Astrocyte (in vitro differentiated cells and primary cell): ENCODE measurements around the gene RASIP1.

Source experiments
- EZH2 ChIP-seq: IDR thresholded peaks from 2 replicates; pipeline ENCODE4 v1.6.1; 2012; ENCODE audit warnings: mild to moderate bottlenecking, low read length, inconsistent platforms; ENCODE audit not compliant: insufficient read depth
- TF ChIP-seq, protein P1 (sequence below): IDR thresholded peaks from 2 replicates; pipeline ENCODE4 v1.5.1; 2011; ENCODE audit warnings: low read depth, mild to moderate bottlenecking, inconsistent platforms, low read length, moderate library complexity; ENCODE audit not compliant: insufficient read depth

DNA sequence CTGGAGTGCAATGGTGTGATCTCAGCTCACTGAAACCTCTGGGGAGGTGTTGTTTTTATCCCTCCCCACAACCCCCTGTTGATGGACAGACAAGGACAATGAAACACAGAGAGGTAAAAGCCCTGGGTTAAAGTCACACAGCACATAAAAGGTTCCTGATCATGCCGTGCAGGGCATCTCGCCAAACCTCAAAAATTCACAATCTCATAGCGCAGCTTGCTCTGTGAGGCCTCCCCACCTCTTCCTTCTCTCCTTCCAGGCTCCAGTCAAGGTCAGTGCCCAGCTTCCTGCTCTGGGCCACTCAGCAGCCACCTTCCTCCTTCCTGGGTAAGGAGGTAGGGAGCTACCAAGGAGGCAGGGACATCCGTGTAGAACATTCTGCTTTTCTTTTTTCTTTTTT, 42.4 kb downstream of the RASIP1 start:
- TF ChIP-seq, protein P1, sequence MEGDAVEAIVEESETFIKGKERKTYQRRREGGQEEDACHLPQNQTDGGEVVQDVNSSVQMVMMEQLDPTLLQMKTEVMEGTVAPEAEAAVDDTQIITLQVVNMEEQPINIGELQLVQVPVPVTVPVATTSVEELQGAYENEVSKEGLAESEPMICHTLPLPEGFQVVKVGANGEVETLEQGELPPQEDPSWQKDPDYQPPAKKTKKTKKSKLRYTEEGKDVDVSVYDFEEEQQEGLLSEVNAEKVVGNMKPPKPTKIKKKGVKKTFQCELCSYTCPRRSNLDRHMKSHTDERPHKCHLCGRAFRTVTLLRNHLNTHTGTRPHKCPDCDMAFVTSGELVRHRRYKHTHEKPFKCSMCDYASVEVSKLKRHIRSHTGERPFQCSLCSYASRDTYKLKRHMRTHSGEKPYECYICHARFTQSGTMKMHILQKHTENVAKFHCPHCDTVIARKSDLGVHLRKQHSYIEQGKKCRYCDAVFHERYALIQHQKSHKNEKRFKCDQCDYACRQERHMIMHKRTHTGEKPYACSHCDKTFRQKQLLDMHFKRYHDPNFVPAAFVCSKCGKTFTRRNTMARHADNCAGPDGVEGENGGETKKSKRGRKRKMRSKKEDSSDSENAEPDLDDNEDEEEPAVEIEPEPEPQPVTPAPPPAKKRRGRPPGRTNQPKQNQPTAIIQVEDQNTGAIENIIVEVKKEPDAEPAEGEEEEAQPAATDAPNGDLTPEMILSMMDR, result no peak
- no peak for TF ChIP-seq EZH2
